ENCODE data around the gene NHLRC1. TPM values are rescaled to one million over a fixed set of nuclear protein-coding genes. Genes with fewer than 3 reads are reported as not detected.

The NHLRC1 gene
- total RNA-seq, 1 experiment from 2014 or later: 2.1 TPM

DNA sequence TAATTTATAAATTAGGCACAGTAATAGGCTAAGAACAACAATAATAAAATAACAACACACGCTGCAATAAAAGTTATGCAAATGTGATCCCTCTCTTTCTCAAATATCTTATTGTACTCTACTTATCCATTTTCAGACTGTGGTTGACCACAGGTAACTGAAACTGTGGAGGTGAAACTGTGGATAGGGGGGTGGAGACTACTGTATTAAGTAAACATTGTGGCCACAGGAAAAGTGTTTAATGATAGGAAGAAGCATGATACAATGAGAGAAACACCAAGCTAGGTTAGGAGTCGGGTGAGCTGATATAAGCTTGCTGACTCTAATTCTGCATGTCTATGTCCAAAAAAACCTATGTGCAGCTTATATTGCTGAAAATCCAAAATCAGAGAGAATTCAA lies 23.0 kb downstream of the NHLRC1 start:
- Mint-ChIP-seq H3K36me3 (ENCODE audit: insufficient read depth, unreplicated experiment) (no peaks in the 10 kb centered on the region), H3K4me1 (ENCODE audit: low read depth, unreplicated experiment) (no peaks in the 10 kb centered on the region), H3K4me3 (ENCODE audit: unreplicated experiment) (no peak overlapping the region), H3K27me3 (ENCODE audit: insufficient read depth, unreplicated experiment) (peaks cover 2% of the 10 kb centered on the region), H3K27ac (ENCODE audit: unreplicated experiment) (no peak overlapping the region), H3K9me3 (ENCODE audit: unreplicated experiment) (no peaks in the 10 kb centered on the region)
- intact Hi-C loops (cut with micrococcal nuclease; ENCODE audit: unreplicated experiment): no loop called here
- H3K4me1 ChIP-seq: no peaks in the 10 kb centered on the region
- no TSS peak for BruUV-seq (replicated peaks)
- no peak overlapping the region for H3K4me3 ChIP-seq (ENCODE audit: low read depth, low read length)
- ChIA-PET CTCF (no interaction called here), POLR2A (no interaction called here)
- no peaks in the 10 kb centered on the region for H3K9me3 ChIP-seq
- TF ChIP-seq, protein P1, sequence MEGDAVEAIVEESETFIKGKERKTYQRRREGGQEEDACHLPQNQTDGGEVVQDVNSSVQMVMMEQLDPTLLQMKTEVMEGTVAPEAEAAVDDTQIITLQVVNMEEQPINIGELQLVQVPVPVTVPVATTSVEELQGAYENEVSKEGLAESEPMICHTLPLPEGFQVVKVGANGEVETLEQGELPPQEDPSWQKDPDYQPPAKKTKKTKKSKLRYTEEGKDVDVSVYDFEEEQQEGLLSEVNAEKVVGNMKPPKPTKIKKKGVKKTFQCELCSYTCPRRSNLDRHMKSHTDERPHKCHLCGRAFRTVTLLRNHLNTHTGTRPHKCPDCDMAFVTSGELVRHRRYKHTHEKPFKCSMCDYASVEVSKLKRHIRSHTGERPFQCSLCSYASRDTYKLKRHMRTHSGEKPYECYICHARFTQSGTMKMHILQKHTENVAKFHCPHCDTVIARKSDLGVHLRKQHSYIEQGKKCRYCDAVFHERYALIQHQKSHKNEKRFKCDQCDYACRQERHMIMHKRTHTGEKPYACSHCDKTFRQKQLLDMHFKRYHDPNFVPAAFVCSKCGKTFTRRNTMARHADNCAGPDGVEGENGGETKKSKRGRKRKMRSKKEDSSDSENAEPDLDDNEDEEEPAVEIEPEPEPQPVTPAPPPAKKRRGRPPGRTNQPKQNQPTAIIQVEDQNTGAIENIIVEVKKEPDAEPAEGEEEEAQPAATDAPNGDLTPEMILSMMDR (IDR thresholded peaks at IDR 0.05; ENCODE audit: insufficient read depth in 1 of 2, low read depth in 1 of 2, low read length in 1 of 2, severe bottlenecking in 1 of 2, unreplicated experiment in 1 of 2): no peak
- H3K36me3 ChIP-seq (ENCODE audit: control insufficient read depth, insufficient read depth, low read length): no peaks in the 10 kb centered on the region
- DNase-seq: no peak
- H3K27me3 ChIP-seq (replicated peaks; ENCODE audit: control insufficient read depth, insufficient read depth, low read length): no peaks in the 10 kb centered on the region

DNA sequence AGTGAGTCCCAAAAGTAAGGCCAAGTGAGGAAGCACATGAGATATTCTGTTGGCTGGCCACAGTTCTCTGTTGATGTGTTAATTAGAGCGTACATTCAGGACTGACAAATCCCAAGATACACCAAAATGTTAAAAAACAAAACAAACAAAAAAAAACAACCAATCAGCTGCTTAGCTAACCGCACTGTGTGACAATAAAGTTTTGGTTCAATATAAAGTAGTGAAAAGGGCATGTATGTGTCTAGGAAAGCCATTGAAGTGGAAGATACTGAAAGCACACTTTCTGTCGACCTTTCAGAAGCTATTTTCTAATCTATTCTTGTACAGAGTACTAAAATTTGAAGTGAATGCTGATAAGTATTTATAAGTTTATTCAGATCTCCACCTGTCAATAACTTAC lies 26.1 kb downstream of the NHLRC1 start:
- Histone ChIP-seq H3K4me3 (ENCODE audit: low read depth, low read length) (no peak overlapping the region), H3K27me3 (replicated peaks; ENCODE audit: control insufficient read depth, insufficient read depth, low read length) (no peaks in the 10 kb centered on the region), H3K4me1 (no peaks in the 10 kb centered on the region), H3K9me3 (no peaks in the 10 kb centered on the region), H3K36me3 (ENCODE audit: control insufficient read depth, insufficient read depth, low read length) (no peaks in the 10 kb centered on the region)
- no peaks in the 10 kb centered on the region for H3K4me1 Mint-ChIP-seq (ENCODE audit: low read depth, unreplicated experiment)
- TF ChIP-seq, protein P1 (IDR thresholded peaks at IDR 0.05; ENCODE audit: insufficient read depth in 1 of 2, low read depth in 1 of 2, low read length in 1 of 2, severe bottlenecking in 1 of 2, unreplicated experiment in 1 of 2): no peak
- H3K27ac Mint-ChIP-seq (ENCODE audit: unreplicated experiment): no peak overlapping the region
- no TSS peak for BruUV-seq (replicated peaks)
- no peak for DNase-seq
- no peak overlapping the region for H3K4me3 Mint-ChIP-seq (ENCODE audit: unreplicated experiment)
- ChIA-PET POLR2A (no interaction called here), CTCF (no interaction called here)
- intact Hi-C loops (cut with micrococcal nuclease; ENCODE audit: unreplicated experiment): no loop called here
- peaks cover under 1% of the 10 kb centered on the region for H3K9me3 Mint-ChIP-seq (ENCODE audit: unreplicated experiment)
- no peaks in the 10 kb centered on the region for H3K27me3 Mint-ChIP-seq (ENCODE audit: insufficient read depth, unreplicated experiment)
- no peaks in the 10 kb centered on the region for H3K36me3 Mint-ChIP-seq (ENCODE audit: insufficient read depth, unreplicated experiment)

DNA sequence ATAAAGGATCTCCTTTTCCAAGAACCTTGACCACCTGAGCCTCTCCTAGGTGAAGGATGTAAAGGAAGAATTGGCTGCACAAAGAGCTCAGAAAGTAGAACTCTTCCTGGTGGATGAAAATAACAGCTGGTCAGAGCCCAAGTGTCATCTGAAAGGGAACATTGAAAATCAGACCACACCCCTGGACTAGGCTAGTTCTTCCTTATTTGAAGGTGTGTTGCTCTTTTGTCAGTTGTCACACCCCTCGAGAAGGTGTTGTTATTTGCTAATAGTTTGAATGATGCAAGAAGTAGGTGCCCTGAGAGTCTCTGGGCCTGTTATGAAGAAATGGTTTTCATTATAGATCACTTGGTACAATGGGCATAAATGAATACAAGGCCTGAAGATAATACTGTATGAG lies 31.1 kb downstream of the NHLRC1 start:
- Histone ChIP-seq H3K36me3 (ENCODE audit: control insufficient read depth, insufficient read depth, low read length) (no peaks in the 10 kb centered on the region), H3K27me3 (replicated peaks; ENCODE audit: control insufficient read depth, insufficient read depth, low read length) (no peaks in the 10 kb centered on the region), H3K9me3 (peaks cover 8% of the 10 kb centered on the region; the same call in 1 of the 2 replicates), H3K4me1 (no peaks in the 10 kb centered on the region), H3K4me3 (ENCODE audit: low read depth, low read length) (no peak overlapping the region)
- Mint-ChIP-seq H3K27ac (ENCODE audit: unreplicated experiment) (no peak overlapping the region), H3K9me3 (ENCODE audit: unreplicated experiment) (peaks cover 17% of the 10 kb centered on the region), H3K4me3 (ENCODE audit: unreplicated experiment) (no peak overlapping the region), H3K27me3 (ENCODE audit: insufficient read depth, unreplicated experiment) (no peaks in the 10 kb centered on the region), H3K36me3 (ENCODE audit: insufficient read depth, unreplicated experiment) (no peaks in the 10 kb centered on the region), H3K4me1 (ENCODE audit: low read depth, unreplicated experiment) (no peaks in the 10 kb centered on the region)
- no TSS peak for BruUV-seq (replicated peaks)
- ChIA-PET CTCF (no interaction called here), POLR2A (no interaction called here)
- TF ChIP-seq, protein P1 (IDR thresholded peaks at IDR 0.05; ENCODE audit: insufficient read depth in 1 of 2, low read depth in 1 of 2, low read length in 1 of 2, severe bottlenecking in 1 of 2, unreplicated experiment in 1 of 2): no peak
- intact Hi-C loops (cut with micrococcal nuclease; ENCODE audit: unreplicated experiment): no loop called here
- DNase-seq: no peak

Measured in Caco-2 (cell line).